ENCODE results near the gene IMP3. TPM values are rescaled to one million over a fixed set of nuclear protein-coding genes. Genes with fewer than 3 reads are reported as not detected.
A peak's percentile ranks its signal among the peaks of the same experiment; 100 is the strongest.

The IMP3 gene
- total and polyA plus RNA-seq, 9 of the 15 experiments (the other 6 are each of a cell fraction or from before 2014, with no cell fraction given): 14.5 to 160 (median 74.4) TPM

DNA sequence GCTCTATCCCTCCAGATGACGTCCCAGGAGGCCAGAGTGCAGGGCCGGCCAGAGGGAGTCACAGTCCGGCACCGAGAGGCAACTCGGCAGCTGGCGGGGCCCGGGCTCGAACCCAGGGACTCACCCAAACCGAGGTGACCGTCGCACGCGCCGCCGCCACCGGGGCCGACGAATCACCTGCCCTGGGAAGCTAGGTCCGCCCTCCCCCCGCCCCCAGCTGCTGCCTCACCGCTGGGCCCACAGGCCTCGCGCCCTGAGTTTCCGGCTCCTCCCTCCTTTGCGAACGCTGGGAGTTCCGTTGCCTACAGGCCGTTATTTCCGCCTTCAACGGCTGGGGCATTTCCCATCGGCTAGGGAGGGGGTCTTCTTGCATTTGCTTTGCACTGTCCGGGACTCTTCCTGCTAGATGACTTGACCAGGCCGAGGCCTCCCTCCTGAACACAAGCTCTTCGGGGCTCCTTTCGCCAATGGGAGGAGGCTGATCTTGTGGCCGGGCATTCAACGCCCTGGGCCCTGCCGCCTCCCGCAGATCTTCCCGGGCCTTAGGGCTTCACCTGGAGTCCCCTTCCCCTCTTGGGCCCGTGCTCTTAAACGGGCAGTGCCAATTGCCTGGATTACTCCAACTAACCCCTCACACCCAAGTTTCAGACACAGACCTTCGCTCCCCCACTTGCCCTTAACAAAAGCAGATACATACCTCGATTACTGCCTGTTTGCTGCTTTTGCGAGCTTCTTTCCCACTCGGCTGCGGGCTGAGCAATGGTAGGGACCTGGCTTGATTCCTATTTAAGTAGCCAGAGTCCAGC lies 14.3 kb downstream of the IMP3 start, which contains the start of gene SNUPN (continued):
- TF ChIP-seq XRCC4 (IDR thresholded peaks at IDR 0.05; ENCODE audit: extremely low read depth, insufficient read depth, insufficient read length) (no peak), ETV1 (tag; conservative IDR thresholded peaks at IDR 0.05; ENCODE audit: low read depth) (peak; percentile 97), GTF2F1 (IDR thresholded peaks at IDR 0.05; ENCODE audit: low read depth, low read length) (0 out of 2 replicates have a peak, but pooled peaks have one; percentile 37), TBL1XR1 (IDR thresholded peaks at IDR 0.05; ENCODE audit: low read length in 2 of 2) (no peak; a peak in 1 of 4 replicates), ZNF740 (CRISPR knock-in tag; IDR thresholded peaks at IDR 0.05) (peak; percentile 24; the same call in 1 of the 2 replicates), ZNF740 (tag; IDR thresholded peaks at IDR 0.05) (0 out of 4 replicates have a peak, but pooled peaks of 1 of the 2 experiments have one; percentile 39), SMARCE1 (IDR thresholded peaks at IDR 0.05) (no peak; the same call in 1 of the 2 replicates), TAF7 (tag; IDR thresholded peaks at IDR 0.05) (peak; percentile 28; the same call in 1 of the 2 replicates), KDM5B (IDR thresholded peaks at IDR 0.05; ENCODE audit: insufficient replicate concordance, low read depth, low read length) (peak; percentile 73), RHOXF2B (CRISPR knock-in tag; conservative IDR thresholded peaks at IDR 0.05) (no peak), SP2 (IDR thresholded peaks at IDR 0.05; ENCODE audit: extremely low read depth, low read depth, low read length, poor library complexity, severe bottlenecking) (no peak), ZFP30 (CRISPR knock-in tag; IDR thresholded peaks at IDR 0.05; ENCODE audit: borderline replicate concordance) (no peak), FOXM1 (IDR thresholded peaks at IDR 0.05; ENCODE audit: low read depth) (peak; percentile 84), FOXM1 (CRISPR knock-in tag; IDR thresholded peaks at IDR 0.05; ENCODE audit: low read depth) (peak; percentile 62; the same call in 1 of the 2 replicates), FOSL1 (tag; conservative IDR thresholded peaks at IDR 0.05) (no peak; the same call in 1 of the 2 replicates), STAT5B (CRISPR knock-in tag; IDR thresholded peaks at IDR 0.05) (no peak)
- TF ChIP-seq, protein P1, sequence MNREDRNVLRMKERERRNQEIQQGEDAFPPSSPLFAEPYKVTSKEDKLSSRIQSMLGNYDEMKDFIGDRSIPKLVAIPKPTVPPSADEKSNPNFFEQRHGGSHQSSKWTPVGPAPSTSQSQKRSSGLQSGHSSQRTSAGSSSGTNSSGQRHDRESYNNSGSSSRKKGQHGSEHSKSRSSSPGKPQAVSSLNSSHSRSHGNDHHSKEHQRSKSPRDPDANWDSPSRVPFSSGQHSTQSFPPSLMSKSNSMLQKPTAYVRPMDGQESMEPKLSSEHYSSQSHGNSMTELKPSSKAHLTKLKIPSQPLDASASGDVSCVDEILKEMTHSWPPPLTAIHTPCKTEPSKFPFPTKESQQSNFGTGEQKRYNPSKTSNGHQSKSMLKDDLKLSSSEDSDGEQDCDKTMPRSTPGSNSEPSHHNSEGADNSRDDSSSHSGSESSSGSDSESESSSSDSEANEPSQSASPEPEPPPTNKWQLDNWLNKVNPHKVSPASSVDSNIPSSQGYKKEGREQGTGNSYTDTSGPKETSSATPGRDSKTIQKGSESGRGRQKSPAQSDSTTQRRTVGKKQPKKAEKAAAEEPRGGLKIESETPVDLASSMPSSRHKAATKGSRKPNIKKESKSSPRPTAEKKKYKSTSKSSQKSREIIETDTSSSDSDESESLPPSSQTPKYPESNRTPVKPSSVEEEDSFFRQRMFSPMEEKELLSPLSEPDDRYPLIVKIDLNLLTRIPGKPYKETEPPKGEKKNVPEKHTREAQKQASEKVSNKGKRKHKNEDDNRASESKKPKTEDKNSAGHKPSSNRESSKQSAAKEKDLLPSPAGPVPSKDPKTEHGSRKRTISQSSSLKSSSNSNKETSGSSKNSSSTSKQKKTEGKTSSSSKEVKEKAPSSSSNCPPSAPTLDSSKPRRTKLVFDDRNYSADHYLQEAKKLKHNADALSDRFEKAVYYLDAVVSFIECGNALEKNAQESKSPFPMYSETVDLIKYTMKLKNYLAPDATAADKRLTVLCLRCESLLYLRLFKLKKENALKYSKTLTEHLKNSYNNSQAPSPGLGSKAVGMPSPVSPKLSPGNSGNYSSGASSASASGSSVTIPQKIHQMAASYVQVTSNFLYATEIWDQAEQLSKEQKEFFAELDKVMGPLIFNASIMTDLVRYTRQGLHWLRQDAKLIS (CRISPR knock-in tag; IDR thresholded peaks at IDR 0.05): no peak
- TF ChIP-seq, protein P2, sequence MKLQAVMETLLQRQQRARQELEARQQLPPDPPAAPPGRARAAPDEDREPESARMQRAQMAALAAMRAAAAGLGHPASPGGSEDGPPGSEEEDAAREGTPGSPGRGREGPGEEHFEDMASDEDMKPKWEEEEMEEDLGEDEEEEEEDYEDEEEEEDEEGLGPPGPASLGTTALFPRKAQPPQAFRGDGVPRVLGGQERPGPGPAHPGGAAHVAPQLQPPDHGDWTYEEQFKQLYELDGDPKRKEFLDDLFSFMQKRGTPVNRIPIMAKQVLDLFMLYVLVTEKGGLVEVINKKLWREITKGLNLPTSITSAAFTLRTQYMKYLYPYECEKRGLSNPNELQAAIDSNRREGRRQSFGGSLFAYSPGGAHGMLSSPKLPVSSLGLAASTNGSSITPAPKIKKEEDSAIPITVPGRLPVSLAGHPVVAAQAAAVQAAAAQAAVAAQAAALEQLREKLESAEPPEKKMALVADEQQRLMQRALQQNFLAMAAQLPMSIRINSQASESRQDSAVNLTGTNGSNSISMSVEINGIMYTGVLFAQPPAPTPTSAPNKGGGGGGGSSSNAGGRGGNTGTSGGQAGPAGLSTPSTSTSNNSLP (IDR thresholded peaks at IDR 0.05; ENCODE audit: borderline replicate concordance, low read depth, low read length): no peak
- TF ChIP-seq, protein P3, sequence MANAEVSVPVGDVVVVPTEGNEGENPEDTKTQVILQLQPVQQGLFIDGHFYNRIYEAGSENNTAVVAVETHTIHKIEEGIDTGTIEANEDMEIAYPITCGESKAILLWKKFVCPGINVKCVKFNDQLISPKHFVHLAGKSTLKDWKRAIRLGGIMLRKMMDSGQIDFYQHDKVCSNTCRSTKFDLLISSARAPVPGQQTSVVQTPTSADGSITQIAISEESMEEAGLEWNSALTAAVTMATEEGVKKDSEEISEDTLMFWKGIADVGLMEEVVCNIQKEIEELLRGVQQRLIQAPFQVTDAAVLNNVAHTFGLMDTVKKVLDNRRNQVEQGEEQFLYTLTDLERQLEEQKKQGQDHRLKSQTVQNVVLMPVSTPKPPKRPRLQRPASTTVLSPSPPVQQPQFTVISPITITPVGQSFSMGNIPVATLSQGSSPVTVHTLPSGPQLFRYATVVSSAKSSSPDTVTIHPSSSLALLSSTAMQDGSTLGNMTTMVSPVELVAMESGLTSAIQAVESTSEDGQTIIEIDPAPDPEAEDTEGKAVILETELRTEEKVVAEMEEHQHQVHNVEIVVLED (CRISPR knock-in tag; IDR thresholded peaks at IDR 0.05): no peak
